HG03060 (cell line): ENCODE results near the gene APOC4.
A peak's percentile ranks its signal among the peaks of the same experiment; 100 is the strongest.
"Not testable (repeated sequence)": the region's sequence is repeated elsewhere in the genome, so short reads cannot be mapped to it uniquely, and the experiment has no call there.

Experiments
- ATAC-seq: cut with Tn5 transposase; IDR thresholded peaks from one replicate; pipeline ENCODE4 v1.9.1; 2021; ENCODE audit warnings: low read depth, moderate number of reproducible peaks; ENCODE audit not compliant: unreplicated experiment

APOC4 gene

GRCh38 chr19:44914433-44915206 is 27.4 kb upstream of the APOC4 start, which contains the start of gene APOC1:
Gene APOC1 (plus strand): TSS chr19:44914608. CDS start chr19:44914892, 284 bp downstream.
- ATAC-seq, result not testable (repeated sequence)

DNA sequence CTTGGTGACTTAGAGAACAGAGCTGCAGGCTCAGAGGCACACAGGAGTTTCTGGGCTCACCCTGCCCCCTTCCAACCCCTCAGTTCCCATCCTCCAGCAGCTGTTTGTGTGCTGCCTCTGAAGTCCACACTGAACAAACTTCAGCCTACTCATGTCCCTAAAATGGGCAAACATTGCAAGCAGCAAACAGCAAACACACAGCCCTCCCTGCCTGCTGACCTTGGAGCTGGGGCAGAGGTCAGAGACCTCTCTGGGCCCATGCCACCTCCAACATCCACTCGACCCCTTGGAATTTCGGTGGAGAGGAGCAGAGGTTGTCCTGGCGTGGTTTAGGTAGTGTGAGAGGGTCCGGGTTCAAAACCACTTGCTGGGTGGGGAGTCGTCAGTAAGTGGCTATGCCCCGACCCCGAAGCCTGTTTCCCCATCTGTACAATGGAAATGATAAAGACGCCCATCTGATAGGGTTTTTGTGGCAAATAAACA is 17.8 kb upstream of the APOC4 start:
- ATAC-seq, result no peak

DNA sequence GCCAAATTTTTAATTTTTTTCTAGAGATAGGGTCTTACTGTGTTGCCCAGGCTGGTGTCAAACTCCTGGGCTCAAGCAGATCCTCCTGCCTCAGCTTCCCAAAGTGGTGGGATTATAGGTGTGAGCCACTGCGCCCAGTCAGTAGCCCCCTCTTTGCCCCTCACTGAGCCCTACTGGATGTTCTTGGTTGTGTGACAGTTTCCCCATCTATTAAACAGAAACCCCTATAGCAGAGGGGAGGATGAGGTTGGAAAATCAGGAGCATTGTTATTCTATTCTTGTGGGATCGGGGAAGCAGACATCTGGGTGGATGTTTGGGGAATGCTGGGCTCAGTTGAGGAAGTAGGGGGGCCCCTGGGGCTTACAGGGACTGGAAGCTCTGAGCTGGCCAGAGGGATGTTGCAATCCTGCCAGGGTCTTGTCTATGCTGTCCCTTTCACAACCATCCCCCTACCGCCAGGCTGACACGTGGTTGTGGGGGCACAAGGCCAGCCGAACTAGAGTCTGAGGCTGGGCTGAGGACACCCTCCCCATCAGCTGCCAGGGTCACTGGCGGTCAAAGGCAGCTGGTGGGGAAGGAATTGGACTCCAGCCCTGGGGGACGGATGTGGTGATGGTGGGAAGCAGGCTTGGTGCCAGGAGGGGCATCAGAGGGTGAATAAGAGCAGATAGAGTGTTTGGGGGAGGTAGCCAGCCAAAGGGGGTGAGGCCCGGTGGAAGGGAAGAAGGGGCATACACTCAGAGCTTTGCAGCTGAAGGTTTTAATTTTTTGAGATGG is 16.7 kb upstream of the APOC4 start:
- no peak for ATAC-seq

GRCh38 chr19:44926245-44927077 is 15.6 kb upstream of the APOC4 start:
- ATAC-seq, result not testable (repeated sequence)

DNA sequence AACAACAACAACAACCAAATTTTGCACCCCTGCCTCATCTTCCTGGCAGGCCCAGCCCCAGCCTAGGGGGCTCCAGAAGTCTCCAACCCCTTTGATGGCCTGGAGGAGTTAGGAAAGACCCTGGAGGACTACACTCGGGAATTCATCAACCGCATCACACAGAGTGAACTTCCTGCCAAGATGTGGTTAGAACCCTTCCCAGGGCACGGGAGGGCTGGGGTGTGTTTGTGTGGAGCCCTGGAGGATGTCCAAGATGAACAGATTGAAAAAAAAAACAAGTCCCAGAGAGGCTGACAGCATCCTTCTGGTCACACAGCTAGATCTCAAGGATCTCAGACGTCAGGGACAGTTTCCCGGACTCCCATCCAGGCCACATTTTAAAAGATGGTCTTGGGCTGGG is 14.3 kb upstream of the APOC4 start:
- no peak for ATAC-seq

DNA sequence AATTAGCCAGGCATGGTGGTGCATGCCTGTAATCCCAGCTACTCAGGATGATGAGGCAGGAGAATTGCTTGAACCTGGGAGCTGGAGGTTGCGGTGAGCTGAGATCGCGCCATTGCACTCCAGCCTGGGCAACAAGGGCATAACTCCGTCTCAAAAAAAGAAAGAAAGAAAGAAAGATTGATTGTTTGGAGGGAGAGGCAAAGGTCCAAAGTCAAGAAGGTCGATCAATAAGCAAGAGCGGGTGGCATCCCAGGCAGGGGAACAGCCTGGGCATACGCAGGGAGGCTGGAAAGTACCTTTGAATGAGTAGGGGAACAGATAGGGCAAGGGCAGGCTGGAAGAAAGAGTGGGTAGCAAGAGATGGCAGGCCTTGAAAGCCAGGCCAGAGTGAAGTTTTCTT is 11.9 kb upstream of the APOC4 start:
- no peak for ATAC-seq

- ATAC-seq, result no peak
Measured at GRCh38 chr19:44931541-44931940, 10.5 kb upstream of the APOC4 start.

GRCh38 chr19:44939668-44940067 is 2.4 kb upstream of the APOC4 start:
- no peak for ATAC-seq

DNA sequence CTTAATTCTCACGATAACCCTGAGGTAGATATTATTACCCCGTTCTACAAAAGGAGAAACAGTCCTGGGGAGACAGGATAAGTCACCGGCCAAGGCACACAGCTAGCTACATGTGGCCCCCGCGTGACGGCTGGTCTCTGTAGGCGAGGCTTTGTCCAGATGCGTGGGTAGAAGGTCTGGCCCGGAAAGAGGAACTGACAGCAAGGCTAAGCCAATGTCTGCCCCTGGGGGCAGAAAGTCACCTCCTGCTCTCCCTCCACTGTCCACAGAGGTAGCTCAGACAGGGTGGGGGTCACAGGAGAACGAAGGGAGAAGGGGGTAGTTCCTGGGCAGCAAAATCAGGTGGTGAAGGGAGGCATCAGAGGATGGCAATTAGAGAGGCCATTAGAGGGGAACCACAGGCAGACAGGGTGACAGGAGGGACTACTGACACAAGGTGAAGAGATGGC is 1.8 kb downstream of the APOC4 start:
- ATAC-seq, result no peak

GRCh38 chr19:44947041-44947581 is 5.1 kb downstream of the APOC4 start:
- no peak for ATAC-seq

- ATAC-seq, result no peak
Measured at GRCh38 chr19:44948237-44948636, 6.2 kb downstream of the APOC4 start.

DNA sequence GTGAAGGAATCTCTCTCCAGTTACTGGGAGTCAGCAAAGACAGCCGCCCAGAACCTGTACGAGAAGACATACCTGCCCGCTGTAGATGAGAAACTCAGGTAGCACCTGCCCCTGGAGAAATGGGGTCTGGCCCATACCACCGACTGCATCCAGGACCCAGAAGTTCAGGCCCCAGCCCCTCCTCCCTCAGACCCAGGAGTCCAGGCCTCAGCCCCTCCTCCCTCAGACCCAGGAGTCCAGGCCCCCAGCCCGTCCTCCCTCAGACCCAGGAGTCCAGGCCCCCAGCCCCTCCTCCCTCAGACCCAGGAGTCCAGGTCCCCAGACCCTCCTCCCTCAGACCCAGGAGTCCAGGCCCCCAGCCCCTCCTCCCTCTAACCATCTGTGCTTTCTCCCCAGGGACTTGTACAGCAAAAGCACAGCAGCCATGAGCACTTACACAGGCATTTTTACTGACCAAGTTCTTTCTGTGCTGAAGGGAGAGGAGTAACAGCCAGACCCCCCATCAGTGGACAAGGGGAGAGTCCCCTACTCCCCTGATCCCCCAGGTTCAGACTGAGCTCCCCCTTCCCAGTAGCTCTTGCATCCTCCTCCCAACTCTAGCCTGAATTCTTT is 6.8 kb downstream of the APOC4 start:
- ATAC-seq, result no peak

- no peak for ATAC-seq
Measured at GRCh38 chr19:44949550-44949949, 7.5 kb downstream of the APOC4 start.

DNA sequence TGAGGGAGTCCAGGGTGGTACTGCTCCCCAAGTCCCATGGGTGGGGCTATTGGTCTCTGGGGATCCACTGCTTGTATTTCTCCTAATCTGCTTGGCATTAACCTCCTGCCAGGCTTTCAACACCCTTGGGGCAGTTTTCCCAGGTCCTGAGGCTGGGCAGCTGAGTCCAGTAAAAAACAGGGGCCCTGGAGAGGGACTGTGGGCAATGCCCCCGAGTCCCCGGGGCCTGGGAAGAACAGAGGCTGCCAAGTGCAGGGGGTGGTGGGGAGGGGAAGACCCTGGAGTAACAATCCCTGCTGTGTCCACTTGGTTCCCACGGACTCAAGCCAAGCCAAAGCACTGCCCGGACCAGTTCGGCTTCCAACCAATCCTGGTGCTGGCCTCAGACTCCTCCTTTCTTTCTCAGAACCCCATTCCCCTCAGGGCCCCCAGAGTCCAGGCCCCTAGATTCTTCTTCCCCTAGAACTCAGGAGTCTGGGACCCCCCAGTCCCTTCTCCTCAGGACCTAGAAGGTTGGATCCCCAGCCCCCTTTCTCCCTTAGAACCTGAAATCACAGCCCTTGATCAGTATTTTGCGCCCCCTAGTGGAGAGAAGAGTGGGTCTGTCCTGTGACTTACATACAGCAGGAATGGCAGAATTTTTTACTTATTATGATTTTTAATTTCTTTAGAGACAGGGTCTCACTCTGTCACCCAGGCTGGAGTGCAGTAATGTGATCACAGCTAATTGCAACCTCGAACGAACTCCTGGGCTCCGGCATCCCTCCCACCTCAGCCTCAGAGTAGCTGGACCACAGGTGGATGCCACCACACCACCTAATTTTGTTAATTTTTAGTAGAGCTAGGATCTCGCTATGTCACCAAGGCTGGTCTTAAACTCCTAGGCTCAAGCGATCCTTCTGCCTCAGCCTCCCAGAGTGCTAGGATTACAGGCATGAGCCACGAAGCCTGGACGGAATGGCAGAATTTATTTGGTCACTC is 9.4 kb downstream of the APOC4 start:
- ATAC-seq, result no peak

DNA sequence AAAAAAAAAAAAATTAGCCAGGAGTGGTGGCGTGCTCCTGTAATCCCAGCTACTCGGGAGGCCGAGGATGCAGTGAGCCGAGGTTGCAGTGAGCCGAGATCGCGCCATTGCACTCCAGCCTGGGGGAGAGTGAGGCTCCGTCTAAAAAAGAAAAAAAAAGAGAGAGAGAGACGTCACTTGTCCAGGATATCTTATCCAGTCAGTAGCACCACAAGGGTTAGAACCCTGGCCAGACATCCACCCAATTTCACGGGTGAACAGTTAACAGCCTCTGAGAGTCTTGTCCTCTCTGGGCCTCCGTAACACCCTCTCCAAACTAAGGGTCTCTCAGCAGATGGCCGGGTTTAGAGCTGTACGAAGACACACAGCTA is 12.2 kb downstream of the APOC4 start:
- no peak for ATAC-seq

- ATAC-seq, result peak; percentile 71
Measured at GRCh38 chr19:44954649-44955504, 12.8 kb downstream of the APOC4 start, which contains the start of gene CLPTM1. Gene CLPTM1 (plus strand): TSS chr19:44955380. CDS start chr19:44955396, 16 bp downstream.

GRCh38 chr19:44955505-44956439 is 13.7 kb downstream of the APOC4 start:
- ATAC-seq, result no peak
